ENCODE data around the gene NKX3-2.
"Not testable (repeated sequence)": the region's sequence is repeated elsewhere in the genome, so short reads cannot be mapped to it uniquely, and the experiment has no call there.

Gene NKX3-2

GRCh38 chr4:13543839-13544605, at the start of gene NKX3-2:
NKX3-2 (minus strand) TSS chr4:13544508; CDS start chr4:13544414, 94 bp downstream.
- H3K4me3 Mint-ChIP-seq: peak within 1 kb of the TSS; percentile 81
- peaks cover 78% of the 10 kb centered on the region for H3K27me3 Mint-ChIP-seq (ENCODE audit: low read depth)
- H3K27ac Mint-ChIP-seq: peak within 1 kb of the TSS; percentile 52
- H3K36me3 Mint-ChIP-seq (ENCODE audit: low read depth): peaks cover 8% of the 10 kb centered on the region
- peaks cover 4% of the 10 kb centered on the region for H3K9me3 Mint-ChIP-seq
- peaks cover 29% of the 10 kb centered on the region for H3K4me1 Mint-ChIP-seq (ENCODE audit: low read depth)

- Mint-ChIP-seq H3K4me3 (no peak overlapping the region), H3K4me1 (ENCODE audit: low read depth) (no peaks in the 10 kb centered on the region), H3K9me3 (no peaks in the 10 kb centered on the region), H3K36me3 (ENCODE audit: low read depth) (peaks cover 34% of the 10 kb centered on the region), H3K27me3 (ENCODE audit: low read depth) (no peaks in the 10 kb centered on the region), H3K27ac (no peak overlapping the region)
These were observed 47.9 kb upstream of the NKX3-2 start for GRCh38 chr4:13592220-13592619.

GRCh38 chr4:13590766-13591165, 46.5 kb upstream of the NKX3-2 start:
- no peaks in the 10 kb centered on the region for H3K4me1 Mint-ChIP-seq (ENCODE audit: low read depth)
- H3K27ac Mint-ChIP-seq: no peak overlapping the region
- H3K36me3 Mint-ChIP-seq (ENCODE audit: low read depth): peaks cover 26% of the 10 kb centered on the region
- no peaks in the 10 kb centered on the region for H3K9me3 Mint-ChIP-seq
- no peak overlapping the region for H3K4me3 Mint-ChIP-seq
- no peaks in the 10 kb centered on the region for H3K27me3 Mint-ChIP-seq (ENCODE audit: low read depth)

GRCh38 chr4:13588954-13589353, 44.6 kb upstream of the NKX3-2 start:
- no peaks in the 10 kb centered on the region for H3K27me3 Mint-ChIP-seq (ENCODE audit: low read depth)
- peaks cover 25% of the 10 kb centered on the region for H3K36me3 Mint-ChIP-seq (ENCODE audit: low read depth)
- no peak overlapping the region for H3K27ac Mint-ChIP-seq
- H3K9me3 Mint-ChIP-seq: no peaks in the 10 kb centered on the region
- peaks cover 2% of the 10 kb centered on the region for H3K4me1 Mint-ChIP-seq (ENCODE audit: low read depth)
- H3K4me3 Mint-ChIP-seq: no peak overlapping the region

GRCh38 chr4:13584481-13584880, 40.2 kb upstream of the NKX3-2 start:
- H3K36me3 Mint-ChIP-seq (ENCODE audit: low read depth): peaks cover 26% of the 10 kb centered on the region
- no peak overlapping the region for H3K4me3 Mint-ChIP-seq
- peaks cover 2% of the 10 kb centered on the region for H3K4me1 Mint-ChIP-seq (ENCODE audit: low read depth)
- no peak overlapping the region for H3K27ac Mint-ChIP-seq
- no peaks in the 10 kb centered on the region for H3K27me3 Mint-ChIP-seq (ENCODE audit: low read depth)
- no peaks in the 10 kb centered on the region for H3K9me3 Mint-ChIP-seq

- no peak overlapping the region for H3K27ac Mint-ChIP-seq
- peaks cover 2% of the 10 kb centered on the region for H3K4me1 Mint-ChIP-seq (ENCODE audit: low read depth)
- H3K4me3 Mint-ChIP-seq: no peak overlapping the region
- H3K9me3 Mint-ChIP-seq: no peaks in the 10 kb centered on the region
- peaks cover 34% of the 10 kb centered on the region for H3K36me3 Mint-ChIP-seq (ENCODE audit: low read depth)
- H3K27me3 Mint-ChIP-seq (ENCODE audit: low read depth): no peaks in the 10 kb centered on the region
These were observed 35.7 kb upstream of the NKX3-2 start for GRCh38 chr4:13580036-13580435.

GRCh38 chr4:13577660-13578059, 33.4 kb upstream of the NKX3-2 start:
- H3K27me3 Mint-ChIP-seq (ENCODE audit: low read depth): no peaks in the 10 kb centered on the region
- H3K27ac Mint-ChIP-seq: no peak overlapping the region
- peaks cover 36% of the 10 kb centered on the region for H3K36me3 Mint-ChIP-seq (ENCODE audit: low read depth)
- no peak overlapping the region for H3K4me3 Mint-ChIP-seq
- no peaks in the 10 kb centered on the region for H3K9me3 Mint-ChIP-seq
- peaks cover 2% of the 10 kb centered on the region for H3K4me1 Mint-ChIP-seq (ENCODE audit: low read depth)

- no peak overlapping the region for H3K27ac Mint-ChIP-seq
- H3K36me3 Mint-ChIP-seq (ENCODE audit: low read depth): peaks cover 34% of the 10 kb centered on the region
- no peaks in the 10 kb centered on the region for H3K27me3 Mint-ChIP-seq (ENCODE audit: low read depth)
- peaks cover 2% of the 10 kb centered on the region for H3K4me1 Mint-ChIP-seq (ENCODE audit: low read depth)
- H3K4me3 Mint-ChIP-seq: no peak overlapping the region
- no peaks in the 10 kb centered on the region for H3K9me3 Mint-ChIP-seq
These were observed 26.6 kb upstream of the NKX3-2 start for GRCh38 chr4:13570916-13571315.

GRCh38 chr4:13567125-13567524, 22.8 kb upstream of the NKX3-2 start:
- H3K4me3 Mint-ChIP-seq: no peak overlapping the region
- no peaks in the 10 kb centered on the region for H3K27me3 Mint-ChIP-seq (ENCODE audit: low read depth)
- no peaks in the 10 kb centered on the region for H3K4me1 Mint-ChIP-seq (ENCODE audit: low read depth)
- no peaks in the 10 kb centered on the region for H3K9me3 Mint-ChIP-seq
- no peak overlapping the region for H3K27ac Mint-ChIP-seq
- peaks cover 27% of the 10 kb centered on the region for H3K36me3 Mint-ChIP-seq (ENCODE audit: low read depth)

- Mint-ChIP-seq H3K4me3 (no peak overlapping the region), H3K9me3 (no peaks in the 10 kb centered on the region), H3K4me1 (ENCODE audit: low read depth) (no peaks in the 10 kb centered on the region)
These were observed 18.6 kb upstream of the NKX3-2 start for GRCh38 chr4:13562876-13563275.

GRCh38 chr4:13561673-13562072, 17.4 kb upstream of the NKX3-2 start:
- no peaks in the 10 kb centered on the region for H3K4me1 Mint-ChIP-seq (ENCODE audit: low read depth)
- H3K27ac Mint-ChIP-seq: no peak overlapping the region
- no peaks in the 10 kb centered on the region for H3K27me3 Mint-ChIP-seq (ENCODE audit: low read depth)
- H3K36me3 Mint-ChIP-seq (ENCODE audit: low read depth): peaks cover 6% of the 10 kb centered on the region
- no peaks in the 10 kb centered on the region for H3K9me3 Mint-ChIP-seq
- H3K4me3 Mint-ChIP-seq: no peak overlapping the region

More at GRCh38 chr4:13562876-13563275, 18.6 kb upstream of the NKX3-2 start:
- H3K27me3 Mint-ChIP-seq (ENCODE audit: low read depth): no peaks in the 10 kb centered on the region
- H3K36me3 Mint-ChIP-seq (ENCODE audit: low read depth): peaks cover 7% of the 10 kb centered on the region
- H3K27ac Mint-ChIP-seq: no peak overlapping the region

- not testable (repeated sequence) for H3K27me3 Mint-ChIP-seq (ENCODE audit: low read depth); H3K36me3 Mint-ChIP-seq (ENCODE audit: low read depth); H3K27ac Mint-ChIP-seq; H3K4me3 Mint-ChIP-seq; H3K4me1 Mint-ChIP-seq (ENCODE audit: low read depth); H3K9me3 Mint-ChIP-seq
These were observed 15.8 kb upstream of the NKX3-2 start for GRCh38 chr4:13560111-13560510.

- Mint-ChIP-seq H3K27ac (no peak overlapping the region), H3K36me3 (ENCODE audit: low read depth) (no peaks in the 10 kb centered on the region), H3K4me3 (no peak overlapping the region), H3K27me3 (ENCODE audit: low read depth) (no peaks in the 10 kb centered on the region), H3K9me3 (no peaks in the 10 kb centered on the region), H3K4me1 (ENCODE audit: low read depth) (no peaks in the 10 kb centered on the region)
These were observed 15.1 kb upstream of the NKX3-2 start for GRCh38 chr4:13559413-13559812.

GRCh38 chr4:13558881-13559280, 14.6 kb upstream of the NKX3-2 start:
- no peaks in the 10 kb centered on the region for H3K27me3 Mint-ChIP-seq (ENCODE audit: low read depth)
- H3K9me3 Mint-ChIP-seq: no peaks in the 10 kb centered on the region
- H3K36me3 Mint-ChIP-seq (ENCODE audit: low read depth): no peaks in the 10 kb centered on the region
- no peak overlapping the region for H3K27ac Mint-ChIP-seq
- no peak overlapping the region for H3K4me3 Mint-ChIP-seq
- no peaks in the 10 kb centered on the region for H3K4me1 Mint-ChIP-seq (ENCODE audit: low read depth)

- Mint-ChIP-seq H3K27ac (no peak overlapping the region), H3K36me3 (ENCODE audit: low read depth) (no peaks in the 10 kb centered on the region), H3K4me3 (no peak overlapping the region), H3K27me3 (ENCODE audit: low read depth) (peaks cover 29% of the 10 kb centered on the region), H3K9me3 (no peaks in the 10 kb centered on the region), H3K4me1 (ENCODE audit: low read depth) (no peaks in the 10 kb centered on the region)
These were observed 11.0 kb upstream of the NKX3-2 start for GRCh38 chr4:13555325-13555724.
